H1 (cell line): ENCODE data around the gene GSK3B. TPM values are rescaled to one million over a fixed set of nuclear protein-coding genes. Genes with fewer than 3 reads are reported as not detected.

ENCODE experiments used
- CTCF ChIA-PET: fragments of 300-600 bp; sonication (Branson Sonifier 250); formaldehyde crosslinking; loops from one replicate; lab custom pipeline; 2021; ENCODE audit not compliant: partially characterized antibody; lab: Charles Lee
- POLR2A ChIA-PET: fragments of 300-600 bp; sonication (Branson Sonifier 250); formaldehyde crosslinking; loops from one replicate; lab custom pipeline; 2021; ENCODE audit warnings: inconsistent platforms; ENCODE audit not compliant: partially characterized antibody; lab: Charles Lee
- DNase-seq, 2 experiments: peaks; one replicate each; pipeline versions ENCODE4 v3.0.0 to v3.0.0-alpha.2; 2010 to 2022; ENCODE audit warnings: low spot score in 2 of 2, low read depth in 1 of 2, mixed read lengths in 1 of 2
- FAIRE-seq: peaks from 2 replicates; lab custom pipeline; 2011; peaks lifted over from hg19 to GRCh38; lab: Jason Lieb, UNC
- H2AFZ ChIP-seq: 2 replicates; pipeline ENCODE4 v1.8.1; 2012; ENCODE audit warnings: low read length, inconsistent platforms
- H2AK5ac ChIP-seq: 2 replicates; pipeline ENCODE4 v1.6.1; 2013; ENCODE audit warnings: low read depth, low read length
- H2BK120ac ChIP-seq: replicated peaks from 2 replicates; pipeline ENCODE3; 2013; ENCODE audit warnings: low read depth, low read length, inconsistent platforms
- H2BK12ac ChIP-seq: 2 replicates; pipeline ENCODE4 v1.6.1; 2013; ENCODE audit warnings: low read depth, low read length
- H2BK15ac ChIP-seq: 2 replicates; pipeline ENCODE4 v1.6.1; 2013; ENCODE audit warnings: low read length
- H2BK20ac ChIP-seq: 2 replicates; pipeline ENCODE4 v1.6.1; 2013; ENCODE audit warnings: low read length
- H2BK5ac ChIP-seq: 2 replicates; pipeline ENCODE4 v1.6.1; 2013; ENCODE audit warnings: low read depth, low read length
- H3K14ac ChIP-seq: 2 replicates; pipeline ENCODE4 v1.6.1; 2013; ENCODE audit warnings: inconsistent platforms; ENCODE audit not compliant: insufficient read length
- H3K18ac ChIP-seq: 2 replicates; pipeline ENCODE4 v1.6.1; 2013; ENCODE audit warnings: low read length; ENCODE audit errors: extremely low read depth
- H3K23ac ChIP-seq: 2 replicates; pipeline ENCODE4 v1.6.1; 2013; ENCODE audit warnings: inconsistent platforms; ENCODE audit not compliant: insufficient read length
- H3K23me2 ChIP-seq: 2 replicates; pipeline ENCODE4 v1.6.1; 2013; ENCODE audit warnings: low read depth, low read length
- H3K27ac ChIP-seq: 2 replicates; pipeline ENCODE4 v1.6.1; 2011; ENCODE audit warnings: low read depth, low read length, inconsistent platforms
- H3K27me3 ChIP-seq, 4 experiments: replicated peaks in 1 of 4; 1 replicate in 1 of 4; 2 replicates in 3 of 4; pipeline versions ENCODE4 v1.6.1 to v1.8.1; 2011 to 2013; ENCODE audit warnings: low read length in 3 of 4, mild to moderate bottlenecking in 3 of 4, inconsistent platforms in 2 of 4, mixed read lengths in 2 of 4, moderate library complexity in 1 of 4; ENCODE audit not compliant: control insufficient read depth in 3 of 4, insufficient read depth in 3 of 4; ENCODE audit errors: extremely low read depth in 1 of 4
- H3K36me3 ChIP-seq, 4 experiments: 2 replicates each; pipeline versions ENCODE4 v1.6.1 to v1.8.1; 2011 to 2013; ENCODE audit warnings: mild to moderate bottlenecking in 4 of 4, low read length in 3 of 4, moderate library complexity in 2 of 4, control low read depth in 1 of 4, inconsistent platforms in 1 of 4; ENCODE audit not compliant: insufficient read depth in 4 of 4, control insufficient read depth in 2 of 4
- H3K4ac ChIP-seq: replicated peaks from 2 replicates; pipeline ENCODE3; 2013; ENCODE audit warnings: low read length, low read depth, mixed read lengths, inconsistent platforms; ENCODE audit not compliant: insufficient read length
- H3K4me1 ChIP-seq, 4 experiments: replicated peaks in 1 of 4; 1 replicate in 1 of 4; 2 replicates in 3 of 4; pipeline versions ENCODE4 v1.6.1 to v1.8.1; 2011 to 2013; ENCODE audit warnings: low read length in 3 of 4, inconsistent platforms in 2 of 4, mixed read lengths in 1 of 4; ENCODE audit not compliant: insufficient read depth in 4 of 4, control insufficient read depth in 3 of 4
- H3K4me2 ChIP-seq, 2 experiments: 2 replicates each; pipeline versions ENCODE4 v1.6.1 to v1.8.1; 2011 to 2013; ENCODE audit warnings: low read depth in 2 of 2, low read length in 2 of 2, control low read depth in 1 of 2, inconsistent platforms in 1 of 2, mild to moderate bottlenecking in 1 of 2; ENCODE audit not compliant: insufficient read depth in 1 of 2
- H3K4me3 ChIP-seq, 4 experiments: fragments of 200-600, 300-600 bp in 1 of 4; sonication (generic), shearing (Covaris generic), sonication (Bioruptor Twin) in 1 of 4; 2 replicates each; pipeline versions ENCODE4 v1.5.1 to v1.8.1; 2011 to 2016; ENCODE audit warnings: low read length in 4 of 4, low read depth in 3 of 4, control low read depth in 2 of 4, inconsistent platforms in 2 of 4, mild to moderate bottlenecking in 2 of 4, mixed read lengths in 1 of 4, moderate library complexity in 1 of 4; ENCODE audit not compliant: insufficient read depth in 2 of 4; ENCODE audit errors: extremely low read depth in 1 of 4
- H3K56ac ChIP-seq: replicated peaks from 2 replicates; pipeline ENCODE3; 2013; ENCODE audit warnings: low read depth, mild to moderate bottlenecking, mixed read lengths, low read length, inconsistent platforms; ENCODE audit not compliant: insufficient read length
- H3K79me1 ChIP-seq: 2 replicates; pipeline ENCODE4 v1.6.1; 2013; ENCODE audit warnings: low read depth, low read length, control low read depth
- H3K79me2 ChIP-seq, 2 experiments: 2 replicates each; pipeline versions ENCODE4 v1.6.1 to v1.8.1; 2012 to 2013; ENCODE audit warnings: low read length in 2 of 2, mild to moderate bottlenecking in 2 of 2, inconsistent platforms in 1 of 2; ENCODE audit not compliant: insufficient read depth in 2 of 2, control insufficient read depth in 1 of 2
- H3K9ac ChIP-seq, 4 experiments: replicated peaks in 1 of 4; 1 replicate in 1 of 4; 2 replicates in 3 of 4; pipeline versions ENCODE4 v1.6.1 to v1.8.1; 2011 to 2013; ENCODE audit warnings: low read depth in 3 of 4, low read length in 3 of 4, control low read depth in 2 of 4, mild to moderate bottlenecking in 2 of 4, moderate library complexity in 2 of 4, inconsistent platforms in 1 of 4; ENCODE audit errors: extremely low read depth in 1 of 4
- H3K9me3 ChIP-seq, 2 experiments: 2 replicates each; pipeline versions ENCODE4 v1.6.1 to v1.8.1; 2012 to 2013; ENCODE audit warnings: mild to moderate bottlenecking in 2 of 2, moderate library complexity in 2 of 2, control low read depth in 1 of 2, inconsistent platforms in 1 of 2, low read depth in 1 of 2, low read length in 1 of 2, mixed read lengths in 1 of 2; ENCODE audit not compliant: insufficient read depth in 2 of 2
- H4K20me1 ChIP-seq, 2 experiments: replicated peaks in 1 of 2; 2 replicates each; pipeline versions ENCODE3 to v1.8.1; 2011 to 2013; ENCODE audit warnings: inconsistent platforms in 2 of 2, low read length in 2 of 2, mild to moderate bottlenecking in 1 of 2; ENCODE audit not compliant: insufficient read depth in 2 of 2, control insufficient read depth in 1 of 2
- H4K5ac ChIP-seq: 2 replicates; pipeline ENCODE4 v1.6.1; 2013; ENCODE audit warnings: low read length, low read depth, mixed read lengths, inconsistent platforms; ENCODE audit not compliant: insufficient read length
- H4K8ac ChIP-seq: 2 replicates; pipeline ENCODE4 v1.8.0; 2013; ENCODE audit warnings: mild to moderate bottlenecking, moderate library complexity, low read length, inconsistent platforms; ENCODE audit not compliant: insufficient read depth; ENCODE audit errors: extremely low read depth
- H4K91ac ChIP-seq: replicated peaks from 2 replicates; pipeline ENCODE3; 2013; ENCODE audit warnings: low read length, mixed read lengths, inconsistent platforms; ENCODE audit not compliant: insufficient read length
- BACH1 ChIP-seq: IDR thresholded peaks from 2 replicates; pipeline ENCODE4 v1.6.1; 2012; ENCODE audit warnings: low read length, improper control_type of control experiment
- CHD1 ChIP-seq: IDR thresholded peaks from 2 replicates; pipeline ENCODE4 v1.6.1; 2012; ENCODE audit warnings: low read depth, low read length, improper control_type of control experiment
- CTBP2 ChIP-seq: IDR thresholded peaks from 2 replicates; pipeline ENCODE4 v1.7.0; 2011; ENCODE audit warnings: borderline replicate concordance, mild to moderate bottlenecking, moderate library complexity, mixed read lengths, low read length; ENCODE audit not compliant: insufficient read depth, insufficient read length
- EZH2 ChIP-seq: fragments of 200-600 bp; sonication (generic); IDR thresholded peaks from 2 replicates; pipeline ENCODE4 v1.7.1; 2012; ENCODE audit warnings: low read depth, mild to moderate bottlenecking, moderate library complexity, low read length, inconsistent platforms; ENCODE audit not compliant: severe bottlenecking
- HDAC2 ChIP-seq, 2 experiments: fragments of 300-600 bp in 1 of 2; sonication (generic) in 1 of 2; IDR thresholded peaks; 2 replicates each; pipeline ENCODE4 v1.6.1; 2011 to 2012; ENCODE audit warnings: low read depth in 2 of 2, low read length in 2 of 2, mild to moderate bottlenecking in 2 of 2, moderate library complexity in 2 of 2, borderline replicate concordance in 1 of 2, inconsistent platforms in 1 of 2
- MAX ChIP-seq: IDR thresholded peaks from 2 replicates; pipeline ENCODE4 v1.6.1; 2012; ENCODE audit warnings: inconsistent platforms
- PHF8 ChIP-seq: fragments of 200-600 bp; sonication (generic); conservative IDR thresholded peaks from 2 replicates; pipeline ENCODE4 v1.7.1; 2012; ENCODE audit warnings: low read depth, mild to moderate bottlenecking, inconsistent platforms, low read length, moderate library complexity
- POLR2AphosphoS5 ChIP-seq: IDR thresholded peaks from 2 replicates; pipeline ENCODE4 v1.6.1; 2011; ENCODE audit warnings: low read depth, low read length
- RFX5 ChIP-seq: IDR thresholded peaks from 2 replicates; pipeline ENCODE4 v1.6.1; 2011; ENCODE audit warnings: low read depth, low read length, improper control_type of control experiment, borderline replicate concordance
- SIN3A ChIP-seq, 2 experiments: IDR thresholded peaks in 1 of 2; conservative IDR thresholded peaks in 1 of 2; 2 replicates each; pipeline ENCODE4 v1.6.1; 2011 to 2012; ENCODE audit warnings: low read length in 2 of 2, improper control_type of control experiment in 1 of 2, low read depth in 1 of 2, mild to moderate bottlenecking in 1 of 2
- TAF7 ChIP-seq: optimal IDR thresholded peaks from 2 replicates; pipeline ENCODE3; 2011; ENCODE audit warnings: low read depth, mild to moderate bottlenecking, inconsistent platforms, low read length, moderate library complexity, borderline replicate concordance
- TEAD4 ChIP-seq: IDR thresholded peaks from 2 replicates; pipeline ENCODE4 v1.6.1; 2012; ENCODE audit warnings: low read depth, low read length, inconsistent platforms, mixed read lengths
- WGBS, 2 experiments: shearing (Covaris generic) in 1 of 2; methylation state at CpG; one replicate each; pipeline versions ENCODE4 v1.1.6 to v1.1.7; 2013 to 2015; ENCODE audit warnings: low lambda C conversion rate in 2 of 2, mixed read lengths in 2 of 2, inconsistent platforms in 1 of 2, low coverage in 1 of 2, missing lambda C conversion rate in 1 of 2; ENCODE audit not compliant: insufficient replicate concordance in 2 of 2, insufficient coverage in 1 of 2, insufficient read length in 1 of 2; ENCODE audit errors: extremely low coverage in 1 of 2, missing lambda C conversion rate in 1 of 2; 5-methylcytosine and 5-hydroxymethylcytosine counted together
- polyA plus RNA-seq, 7 experiments: library from polyadenylated mRNA; depleted of rRNA in 3 of 7; stranded (reverse) in 5 of 7; unstranded in 2 of 7; fragments of >200 nt in 5 of 7; fragments of 200-250 nt in 2 of 7; gene quantifications; 1 replicate in 5 of 7; 2 replicates in 1 of 7; 4 replicates in 1 of 7; pipeline versions ENCODE4 v1.2.1 to v1.2.3, GENCODE V29; 2011 to 2013; ENCODE audit warnings: missing spikeins in 2 of 7, mixed read lengths in 2 of 7
- total RNA-seq: library from RNA; stranded (reverse); fragmentation: NEBNext Ultra II Directional; extraction: Animal tissue kit (Norgen Biotek cat#: 25700); gene quantifications from 2 replicates; pipeline ENCODE4 v1.2.1, GENCODE V29; 2021

The GSK3B gene
- total and polyA plus RNA-seq, 2 of the 8 experiments (the other 6 are each of a cell fraction or from before 2014, with no cell fraction given), result 24.2 to 50.7 TPM

DNA sequence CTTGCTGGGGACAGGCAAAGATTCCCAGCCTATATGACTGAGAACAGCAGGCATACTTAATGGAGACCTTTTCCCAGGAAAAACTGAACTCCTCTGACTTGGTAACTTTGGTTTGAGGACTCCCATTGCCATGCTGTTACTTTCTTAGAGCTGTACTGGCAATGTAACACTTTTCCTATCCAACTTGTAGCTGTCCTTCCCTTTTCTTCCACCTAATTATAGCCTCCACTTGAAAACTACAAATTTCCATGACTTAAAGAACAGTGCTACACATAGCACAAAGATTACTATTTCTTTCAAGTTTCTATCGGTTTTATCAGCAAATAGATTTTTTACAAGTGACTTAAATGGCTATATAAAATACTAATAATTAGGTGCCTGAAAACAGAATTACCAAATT lies 116.9 kb downstream of the GSK3B start:
- Histone ChIP-seq H3K9ac (peak overlapping the region in 1 of 4 experiments; percentile 49; a peak in 1 of 7 replicates), H2BK15ac (no peak overlapping the region), H2BK120ac (no peak overlapping the region), H2BK12ac (no peak overlapping the region), H4K8ac (no peak overlapping the region), H3K36me3 (peaks cover 0 to 4% (median 0%) of the 10 kb centered on the region in 4 experiments; a peak in 2 of 8 replicates), H3K23me2 (no peaks in the 10 kb centered on the region), H3K79me1 (peaks cover 3% of the 10 kb centered on the region; the same call in 1 of the 2 replicates), H3K14ac (no peak overlapping the region), H2BK5ac (no peak overlapping the region), H3K27me3 (no peaks in the 10 kb centered on the region), H3K4me2 (no peak overlapping the region), H3K18ac (no peak overlapping the region), H3K4me3 (no peak overlapping the region), H3K23ac (no peak overlapping the region), H2BK20ac (no peak overlapping the region), H3K79me2 (peaks cover 5 to 65% of the 10 kb centered on the region in 2 experiments; a peak in 3 of 4 replicates), H3K56ac (no peak overlapping the region), H3K9me3 (no peaks in the 10 kb centered on the region), H3K4me1 (no peaks in the 10 kb centered on the region), H3K27ac (no peak overlapping the region), H4K5ac (no peak overlapping the region), H4K91ac (no peak overlapping the region), H4K20me1 (peaks cover 0 to 2% of the 10 kb centered on the region in 2 experiments), H2AFZ (no peak overlapping the region), H2AK5ac (no peak overlapping the region), H3K4ac (no peak overlapping the region)
- FAIRE-seq (no peak), DNase-seq (no peak)
- 95% methylated on average over 1 of the region's 1 CpG; no CpG with 5 or more reads in 1 of the 2 experiments for WGBS, 2 experiments
- TF ChIP-seq MAX, result no peak
- no peak for TF ChIP-seq RFX5
- TF ChIP-seq SIN3A (conservative IDR thresholded peaks at IDR 0.05 in 1 of 2, IDR thresholded peaks at IDR 0.05 in 1 of 2; ENCODE audit: low read depth in 1 of 2, low read length in 2 of 2), result no peak
- TF ChIP-seq CTBP2, result no peak
- no peak for TF ChIP-seq BACH1
- no peak for TF ChIP-seq HDAC2 (IDR thresholded peaks at IDR 0.05; ENCODE audit: borderline replicate concordance in 1 of 2, low read depth in 2 of 2, low read length in 2 of 2)
- no peak for TF ChIP-seq TEAD4
- TF ChIP-seq CHD1, result no peak
- no peak for TF ChIP-seq EZH2
- TF ChIP-seq TAF7, result no peak
- TF ChIP-seq PHF8, result no peak
- no peak for TF ChIP-seq POLR2AphosphoS5
- CTCF ChIA-PET, result no interaction called here
- POLR2A ChIA-PET, result no interaction called here
